Skeletal muscle tissue (tissue), 4 donors: Measurements from ENCODE around the gene ABHD2. TPM values are rescaled to one million over a fixed set of nuclear protein-coding genes. Genes with fewer than 3 reads are reported as not detected.
A peak's percentile ranks its signal among the peaks of the same experiment; 100 is the strongest.
"Not testable (repeated sequence)": the region's sequence is repeated elsewhere in the genome, so short reads cannot be mapped to it uniquely, and the experiment has no call there.

ENCODE experiments used
- H3K27ac ChIP-seq: one replicate; pipeline ENCODE4 v1.7.0; 2013; ENCODE audit warnings: mild to moderate bottlenecking, low read depth, low read length, inconsistent platforms
- H3K27me3 ChIP-seq, 3 donors: one replicate each; pipeline ENCODE4 v1.7.0; 2013; ENCODE audit warnings: low read length in 3 of 3; ENCODE audit not compliant: control insufficient read depth in 3 of 3, insufficient read depth in 3 of 3
- H3K36me3 ChIP-seq, 3 donors: one replicate each; pipeline ENCODE4 v1.7.0; 2013; ENCODE audit warnings: low read length in 3 of 3; ENCODE audit not compliant: control insufficient read depth in 3 of 3, insufficient read depth in 3 of 3
- H3K4me1 ChIP-seq, 3 donors: one replicate each; pipeline ENCODE4 v1.7.0; 2013; ENCODE audit warnings: low read length in 3 of 3, mild to moderate bottlenecking in 3 of 3; ENCODE audit not compliant: control insufficient read depth in 3 of 3, insufficient read depth in 3 of 3
- H3K4me3 ChIP-seq, 3 donors: one replicate each; pipeline ENCODE4 v1.7.0; 2013; ENCODE audit warnings: low read length in 3 of 3
- H3K9ac ChIP-seq, 3 donors: one replicate each; pipeline ENCODE4 v1.7.0; 2013; ENCODE audit warnings: low read length in 3 of 3, mild to moderate bottlenecking in 3 of 3, moderate library complexity in 2 of 3, low read depth in 1 of 3
- H3K9me3 ChIP-seq, 3 donors: one replicate each; pipeline ENCODE4 v1.7.0; 2013; ENCODE audit warnings: low read length in 3 of 3; ENCODE audit not compliant: control insufficient read depth in 3 of 3
- total RNA-seq: library from RNA; depleted of rRNA; stranded (reverse); fragments of >200 nt; gene quantifications from one replicate; pipeline ENCODE4 v1.2.3, GENCODE V29; 2014
- donor health status: Osteomylitis.

The ABHD2 gene
- total RNA-seq, 1 donor from 2014 or later = 23.0 TPM

GRCh38 chr15:89126009-89126408, 37.8 kb downstream of the ABHD2 start:
- H3K9ac ChIP-seq = no peak overlapping the region
- no peak overlapping the region for H3K4me3 ChIP-seq
- peak overlapping the region; percentile 77 for H3K27ac ChIP-seq
- H3K9me3 ChIP-seq = no peaks in the 10 kb centered on the region
- no peaks in the 10 kb centered on the region for H3K27me3 ChIP-seq
- H3K4me1 ChIP-seq = peaks cover 15 to 38% (median 37%) of the 10 kb centered on the region in 3 donors
- peaks cover 6 to 13% (median 7%) of the 10 kb centered on the region in 3 donors for H3K36me3 ChIP-seq

GRCh38 chr15:89127054-89127702, 38.9 kb downstream of the ABHD2 start:
- Histone ChIP-seq H3K4me1 (peaks cover 15 to 37% (median 35%) of the 10 kb centered on the region in 3 donors), H3K27ac (peak overlapping the region; percentile 77)

GRCh38 chr15:89128320-89129122, 40.3 kb downstream of the ABHD2 start:
- Histone ChIP-seq H3K27ac (no peak overlapping the region), H3K4me3 (peak overlapping the region in 1 of 3 donors; percentile 2), H3K9ac (no peak overlapping the region), H3K36me3 (peaks cover 0 to 7% (median 4%) of the 10 kb centered on the region in 3 donors), H3K9me3 (no peaks in the 10 kb centered on the region), H3K4me1 (peaks cover 20 to 44% (median 41%) of the 10 kb centered on the region in 3 donors), H3K27me3 (no peaks in the 10 kb centered on the region)

More at GRCh38 chr15:89127054-89127702, 38.9 kb downstream of the ABHD2 start:
- Histone ChIP-seq H3K27me3 (no peaks in the 10 kb centered on the region), H3K4me3 (no peak overlapping the region), H3K9me3 (no peaks in the 10 kb centered on the region), H3K9ac (no peak overlapping the region), H3K36me3 (peaks cover 6 to 11% (median 7%) of the 10 kb centered on the region in 3 donors)

- no peak overlapping the region for H3K4me3 ChIP-seq
- no peaks in the 10 kb centered on the region for H3K27me3 ChIP-seq
- peaks cover 0 to 7% (median 4%) of the 10 kb centered on the region in 3 donors for H3K36me3 ChIP-seq
- no peak overlapping the region for H3K9ac ChIP-seq
- H3K4me1 ChIP-seq = peaks cover 20 to 44% (median 41%) of the 10 kb centered on the region in 3 donors
- no peak overlapping the region for H3K27ac ChIP-seq
- no peaks in the 10 kb centered on the region for H3K9me3 ChIP-seq
Measured at GRCh38 chr15:89129123-89129815, 41.0 kb downstream of the ABHD2 start.

GRCh38 chr15:89129816-89130134, 41.5 kb downstream of the ABHD2 start:
- Histone ChIP-seq H3K4me3 (no peak overlapping the region), H3K9me3 (no peaks in the 10 kb centered on the region), H3K27ac (no peak overlapping the region), H3K27me3 (no peaks in the 10 kb centered on the region), H3K36me3 (peaks cover 0 to 7% (median 4%) of the 10 kb centered on the region in 3 donors), H3K4me1 (peaks cover 20 to 44% (median 41%) of the 10 kb centered on the region in 3 donors), H3K9ac (no peak overlapping the region)

- Histone ChIP-seq H3K27me3 (no peaks in the 10 kb centered on the region), H3K27ac (no peak overlapping the region), H3K4me1 (peaks cover 20 to 44% (median 41%) of the 10 kb centered on the region in 3 donors), H3K9ac (no peak overlapping the region), H3K36me3 (peaks cover 0 to 7% (median 4%) of the 10 kb centered on the region in 3 donors), H3K9me3 (no peaks in the 10 kb centered on the region), H3K4me3 (no peak overlapping the region)
Measured at GRCh38 chr15:89130201-89130600, 41.9 kb downstream of the ABHD2 start.

- Histone ChIP-seq H3K36me3 (peaks cover 0 to 7% (median 2%) of the 10 kb centered on the region in 3 donors), H3K4me3 (no peak overlapping the region), H3K4me1 (peaks cover 21 to 49% (median 36%) of the 10 kb centered on the region in 3 donors), H3K9me3 (no peaks in the 10 kb centered on the region), H3K27me3 (no peaks in the 10 kb centered on the region), H3K9ac (no peak overlapping the region), H3K27ac (no peak overlapping the region)
Measured at GRCh38 chr15:89131731-89132130, 43.5 kb downstream of the ABHD2 start.

- no peaks in the 10 kb centered on the region for H3K27me3 ChIP-seq
- peaks cover 25 to 50% (median 40%) of the 10 kb centered on the region in 3 donors for H3K4me1 ChIP-seq
- H3K36me3 ChIP-seq = peaks cover 0 to 7% (median 2%) of the 10 kb centered on the region in 3 donors
- H3K4me3 ChIP-seq = no peak overlapping the region
- H3K9me3 ChIP-seq = no peaks in the 10 kb centered on the region
- H3K9ac ChIP-seq = no peak overlapping the region
- H3K27ac ChIP-seq = peak overlapping the region; percentile 60
Measured at GRCh38 chr15:89132611-89133507, 44.6 kb downstream of the ABHD2 start.

GRCh38 chr15:89135387-89136077, 47.3 kb downstream of the ABHD2 start:
- not testable (repeated sequence) for H3K9ac ChIP-seq, H3K9me3 ChIP-seq, H3K4me3 ChIP-seq, H3K36me3 ChIP-seq, H3K27me3 ChIP-seq
- Histone ChIP-seq H3K4me1 (peaks cover 38 to 49% (median 45%) of the 10 kb centered on the region in 3 donors), H3K27ac (peak overlapping the region; percentile 70)
